ENCODE measurements around the gene ME1. TPM values are rescaled to one million over a fixed set of nuclear protein-coding genes. Genes with fewer than 3 reads are reported as not detected.

ME1 gene
- total RNA-seq, 1 experiment from 2014 or later: 131 TPM

- peaks cover 99% of the 10 kb centered on the region for H3K36me3 Mint-ChIP-seq (ENCODE audit: insufficient read depth, unreplicated experiment)
- peaks cover 10% of the 10 kb centered on the region for H3K9me3 Mint-ChIP-seq (ENCODE audit: unreplicated experiment)
- ChIA-PET CTCF (interaction anchor here (4.0 kb wide), 1 partner anchor 88 kb away, joined by 13 read pairs; the partner anchor contains the start of gene PRSS35), POLR2A (interaction anchor here (0.6 kb wide), 1 partner anchor 88 kb away, joined by 3 read pairs; the partner anchor contains the start of gene PRSS35)
- BruUV-seq (replicated peaks): no TSS peak
- H3K27ac Mint-ChIP-seq (ENCODE audit: unreplicated experiment): no peak overlapping the region
- H3K9me3 ChIP-seq: peaks cover 18% of the 10 kb centered on the region
- peaks cover 43% of the 10 kb centered on the region for H3K4me1 Mint-ChIP-seq (ENCODE audit: low read depth, unreplicated experiment)
- TF ChIP-seq CTCF (IDR thresholded peaks at IDR 0.05; ENCODE audit: insufficient read depth in 1 of 2, low read depth in 1 of 2, low read length in 1 of 2, severe bottlenecking in 1 of 2, unreplicated experiment in 1 of 2): no peak
- H3K36me3 ChIP-seq (ENCODE audit: control insufficient read depth, insufficient read depth, low read length): no peaks in the 10 kb centered on the region; the same call in 1 of the 2 replicates
- intact Hi-C loops (cut with micrococcal nuclease; ENCODE audit: unreplicated experiment): no loop called here
- peaks cover 35% of the 10 kb centered on the region for H3K4me1 ChIP-seq
- DNase-seq: no peak
- no peak overlapping the region for H3K4me3 Mint-ChIP-seq (ENCODE audit: unreplicated experiment)
- no peaks in the 10 kb centered on the region for H3K27me3 Mint-ChIP-seq (ENCODE audit: insufficient read depth, unreplicated experiment)
- no peaks in the 10 kb centered on the region for H3K27me3 ChIP-seq (replicated peaks; ENCODE audit: control insufficient read depth, insufficient read depth, low read length)
- no peak overlapping the region for H3K4me3 ChIP-seq (ENCODE audit: low read depth, low read length)
These were observed 6.3 kb downstream of the ME1 start for GRCh38 chr6:83424392-83425018.

GRCh38 chr6:83417880-83418663 lies 12.8 kb downstream of the ME1 start:
- Histone ChIP-seq H3K4me1 (peaks cover 33% of the 10 kb centered on the region), H3K9me3 (no peaks in the 10 kb centered on the region), H3K27me3 (replicated peaks; ENCODE audit: control insufficient read depth, insufficient read depth, low read length) (no peaks in the 10 kb centered on the region), H3K36me3 (ENCODE audit: control insufficient read depth, insufficient read depth, low read length) (no peaks in the 10 kb centered on the region), H3K4me3 (ENCODE audit: low read depth, low read length) (no peak overlapping the region)
- Mint-ChIP-seq H3K36me3 (ENCODE audit: insufficient read depth, unreplicated experiment) (peaks cover 64% of the 10 kb centered on the region), H3K4me1 (ENCODE audit: low read depth, unreplicated experiment) (peaks cover 35% of the 10 kb centered on the region), H3K4me3 (ENCODE audit: unreplicated experiment) (no peak overlapping the region), H3K27me3 (ENCODE audit: insufficient read depth, unreplicated experiment) (no peaks in the 10 kb centered on the region), H3K27ac (ENCODE audit: unreplicated experiment) (peak overlapping the region; percentile 5), H3K9me3 (ENCODE audit: unreplicated experiment) (no peaks in the 10 kb centered on the region)
- intact Hi-C loops (cut with micrococcal nuclease; ENCODE audit: unreplicated experiment): loop anchor here (1.0 kb wide), 3 partner anchors 44 to 196 kb away; partner anchors contain the start of gene PRSS35
- ChIA-PET CTCF (interaction anchor here (0.6 to 4.8 kb wide), 4 partner anchors 45 to 351 kb away, joined by 3 to 61 read pairs (median 6); partner anchors contain the start of genes DOP1A and PRSS35), POLR2A (interaction anchor here (1.0 kb wide), 1 partner anchor 95 kb away, joined by 7 read pairs; no protein-coding TSS in a partner anchor)
- BruUV-seq (replicated peaks): no TSS peak
- peak in 1 of 2 experiments; percentile 63 for DNase-seq
- peak; percentile 63 to 75 for TF ChIP-seq CTCF (IDR thresholded peaks at IDR 0.05; ENCODE audit: insufficient read depth in 1 of 2, low read depth in 1 of 2, low read length in 1 of 2, severe bottlenecking in 1 of 2, unreplicated experiment in 1 of 2)

- Mint-ChIP-seq H3K4me3 (ENCODE audit: unreplicated experiment) (no peak overlapping the region), H3K9me3 (ENCODE audit: unreplicated experiment) (no peaks in the 10 kb centered on the region), H3K27me3 (ENCODE audit: insufficient read depth, unreplicated experiment) (no peaks in the 10 kb centered on the region), H3K27ac (ENCODE audit: unreplicated experiment) (no peak overlapping the region), H3K36me3 (ENCODE audit: insufficient read depth, unreplicated experiment) (peaks cover 53% of the 10 kb centered on the region), H3K4me1 (ENCODE audit: low read depth, unreplicated experiment) (peaks cover 3% of the 10 kb centered on the region)
- intact Hi-C loops (cut with micrococcal nuclease; ENCODE audit: unreplicated experiment): no loop called here
- Histone ChIP-seq H3K9me3 (no peaks in the 10 kb centered on the region), H3K4me3 (ENCODE audit: low read depth, low read length) (no peak overlapping the region), H3K4me1 (no peaks in the 10 kb centered on the region), H3K36me3 (ENCODE audit: control insufficient read depth, insufficient read depth, low read length) (0 out of 2 replicates have a peak, but pooled peaks cover 2% of the 10 kb centered on the region), H3K27me3 (replicated peaks; ENCODE audit: control insufficient read depth, insufficient read depth, low read length) (no peaks in the 10 kb centered on the region)
- no peak for TF ChIP-seq CTCF (IDR thresholded peaks at IDR 0.05; ENCODE audit: insufficient read depth in 1 of 2, low read depth in 1 of 2, low read length in 1 of 2, severe bottlenecking in 1 of 2, unreplicated experiment in 1 of 2)
- no peak for DNase-seq
- CTCF ChIA-PET: no interaction called here
- no TSS peak for BruUV-seq (replicated peaks)
- POLR2A ChIA-PET: no interaction called here
These were observed 17.8 kb downstream of the ME1 start for GRCh38 chr6:83413068-83413467.
